Colon (tissue), 2 donors: ENCODE data around the gene DAZ2.
"Not testable (repeated sequence)": the region's sequence is repeated elsewhere in the genome, so short reads cannot be mapped to it uniquely, and the experiment has no call there.

Experiments used
- FAIRE-seq: peaks from 2 replicates; lab custom pipeline; 2012; peaks lifted over from hg19 to GRCh38; lab: Jason Lieb, UNC
- donor health status: control.
- donor health status: control.

The DAZ2 gene

GRCh38 chrY:23219233-23219632 is at the start of gene DAZ2:
Gene DAZ2, plus strand, starts transcription at chrY:23219533. Its CDS starts 208 bp downstream, at chrY:23219741.
- FAIRE-seq = not testable (repeated sequence)

GRCh38 chrY:23198908-23199307 is 20.4 kb upstream of the DAZ2 start, which contains the start of gene DAZ1:
Gene DAZ1, minus strand, starts transcription at chrY:23199008. Its CDS starts 208 bp downstream, at chrY:23198800.
- FAIRE-seq = not testable (repeated sequence)

- not testable (repeated sequence) for FAIRE-seq
These were observed 11.9 kb upstream of the DAZ2 start for GRCh38 chrY:23207455-23207854.

- not testable (repeated sequence) for FAIRE-seq
These were observed 9.4 kb upstream of the DAZ2 start for GRCh38 chrY:23209802-23210495.

GRCh38 chrY:23210681-23211080 is 8.7 kb upstream of the DAZ2 start:
- FAIRE-seq = not testable (repeated sequence)
